ENCODE measurements around the gene BTNL3.

GRCh38 chr5:180959661-180960060 lies 29.0 kb upstream of the BTNL3 start:
- TF ChIP-seq CTCF (IDR thresholded peaks at IDR 0.05), result no peak
- TF ChIP-seq POLR2A (IDR thresholded peaks at IDR 0.05), result no peak
